GM10266 (cell line): ENCODE measurements around the gene CTCFL.

Source experiments
- DNase-seq: peaks from one replicate; pipeline ENCODE4 v3.0.0; 2012; ENCODE audit errors: extremely low spot score
- CTCF ChIP-seq: IDR thresholded peaks from 2 replicates; pipeline ENCODE4 v1.5.1; 2012; ENCODE audit warnings: mild to moderate bottlenecking, low read depth; ENCODE audit not compliant: control insufficient read depth, insufficient read depth; ENCODE audit errors: missing control alignments

CTCFL gene

GRCh38 chr20:57568088-57568896, 43.4 kb upstream of the CTCFL start:
- DNase-seq: no peak
- no peak for TF ChIP-seq CTCF

GRCh38 chr20:57567471-57568079, 42.6 kb upstream of the CTCFL start:
- TF ChIP-seq CTCF: no peak
- DNase-seq: no peak

GRCh38 chr20:57566803-57567459, 42.0 kb upstream of the CTCFL start:
- TF ChIP-seq CTCF: no peak
- DNase-seq: no peak

GRCh38 chr20:57566399-57566798, 41.5 kb upstream of the CTCFL start:
- no peak for TF ChIP-seq CTCF
- no peak for DNase-seq

GRCh38 chr20:57564951-57565642, 40.2 kb upstream of the CTCFL start:
- no peak for DNase-seq
- TF ChIP-seq CTCF: no peak

- no peak for DNase-seq
- no peak for TF ChIP-seq CTCF
These were observed 39.4 kb upstream of the CTCFL start for GRCh38 chr20:57564180-57564802.
